NCI-H446 (cell line): ENCODE data around the gene PRAMEF1.
"Not testable (repeated sequence)": the region's sequence is repeated elsewhere in the genome, so short reads cannot be mapped to it uniquely, and the experiment has no call there.

Source experiments
- DNase-seq, 2 experiments: peaks; one replicate each; lab custom pipeline; 2025; lab: John Stamatoyannopoulos, UW

Gene PRAMEF1, protein sequence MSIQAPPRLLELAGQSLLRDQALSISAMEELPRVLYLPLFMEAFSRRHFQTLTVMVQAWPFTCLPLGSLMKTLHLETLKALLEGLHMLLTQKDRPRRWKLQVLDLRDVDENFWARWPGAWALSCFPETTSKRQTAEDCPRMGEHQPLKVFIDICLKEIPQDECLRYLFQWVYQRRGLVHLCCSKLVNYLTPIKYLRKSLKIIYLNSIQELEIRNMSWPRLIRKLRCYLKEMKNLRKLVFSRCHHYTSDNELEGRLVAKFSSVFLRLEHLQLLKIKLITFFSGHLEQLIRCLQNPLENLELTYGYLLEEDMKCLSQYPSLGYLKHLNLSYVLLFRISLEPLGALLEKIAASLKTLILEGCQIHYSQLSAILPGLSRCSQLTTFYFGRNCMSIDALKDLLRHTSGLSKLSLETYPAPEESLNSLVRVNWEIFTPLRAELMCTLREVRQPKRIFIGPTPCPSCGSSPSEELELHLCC

DNA sequence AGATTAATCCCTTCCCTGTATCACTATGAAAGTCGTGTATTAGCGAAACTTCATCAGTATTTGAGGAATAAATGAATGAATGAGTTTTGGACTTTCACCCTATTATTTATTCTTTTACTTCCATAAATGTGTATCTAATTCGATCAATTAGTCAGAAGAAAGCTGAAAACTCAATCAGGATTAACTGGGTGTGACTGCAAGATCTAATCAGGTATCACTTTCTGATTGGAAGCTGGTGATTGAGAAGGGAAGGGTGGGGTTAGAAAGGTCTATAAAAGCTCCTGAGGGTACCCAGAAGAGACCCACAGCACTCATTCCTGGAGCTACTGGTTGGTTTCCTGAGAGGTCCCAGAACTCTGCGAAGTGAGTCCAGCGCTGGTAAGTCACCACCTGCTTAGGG lies at the start of gene PRAMEF1:
TSS of gene PRAMEF1 (plus strand) at position 301 of the 400 bp plus-strand sequence. CDS start 1,831 bp downstream, outside the sequence.
- not testable (repeated sequence) for DNase-seq

DNA sequence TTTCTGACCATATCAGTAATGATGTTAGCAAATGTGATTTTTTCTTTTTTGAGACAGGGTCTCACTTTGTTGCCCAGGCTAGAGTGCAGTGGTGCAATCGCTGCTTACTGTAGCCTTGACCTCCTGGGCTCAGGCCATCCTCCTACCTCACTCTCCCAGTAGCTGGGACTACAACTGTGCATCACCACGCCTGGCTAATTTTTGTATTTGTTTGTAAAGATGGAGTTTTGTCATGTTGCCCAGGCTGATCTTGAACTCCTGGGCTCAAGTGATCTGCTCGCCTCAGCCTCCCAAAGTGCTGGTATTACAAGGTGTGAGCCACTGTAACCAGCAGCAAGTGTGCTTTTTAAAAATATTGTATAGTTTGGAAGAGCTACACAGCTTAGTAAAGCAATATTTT lies 49.3 kb upstream of the PRAMEF1 start:
- DNase-seq, result no peak

DNA sequence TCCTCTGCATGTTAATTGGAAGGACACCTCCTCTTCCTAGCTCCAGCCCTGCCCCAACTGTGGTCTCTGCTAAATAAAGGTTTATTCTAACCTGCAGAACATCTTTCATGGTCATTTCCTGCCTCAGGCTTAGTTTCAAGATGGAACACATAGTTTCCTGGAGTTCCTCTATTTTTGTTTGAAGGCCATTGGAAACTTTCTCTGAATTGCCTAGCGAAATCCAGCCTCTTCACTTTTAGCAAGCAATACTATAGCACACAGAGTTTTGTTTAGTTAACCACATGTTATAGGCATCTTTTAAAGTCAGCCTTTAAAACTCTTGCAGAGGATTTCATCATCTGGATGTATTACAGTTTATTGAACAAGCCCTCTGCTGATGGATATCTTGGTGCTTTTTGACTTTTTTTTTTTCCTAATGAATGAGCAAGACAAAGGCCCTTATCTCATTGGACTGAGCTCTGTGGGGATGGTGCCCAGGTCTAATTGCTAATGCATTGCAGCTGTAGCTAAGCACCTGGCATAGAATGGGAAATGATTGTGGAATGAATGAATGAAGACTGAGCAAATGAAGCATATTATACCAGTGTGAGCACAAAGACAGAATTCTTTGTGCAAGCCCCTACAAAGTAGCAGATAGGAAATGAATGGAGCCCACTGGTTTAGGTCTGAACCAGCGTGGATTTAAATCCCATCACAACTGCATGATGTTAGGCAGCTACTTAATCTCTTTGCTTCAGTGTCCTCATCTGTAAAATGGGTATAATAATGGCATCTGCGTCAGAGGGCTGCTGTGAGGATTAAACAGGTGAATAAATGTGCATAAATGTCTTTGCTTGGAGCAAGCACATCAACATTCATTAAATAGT lies 45.8 kb upstream of the PRAMEF1 start:
- no peak for DNase-seq

DNA sequence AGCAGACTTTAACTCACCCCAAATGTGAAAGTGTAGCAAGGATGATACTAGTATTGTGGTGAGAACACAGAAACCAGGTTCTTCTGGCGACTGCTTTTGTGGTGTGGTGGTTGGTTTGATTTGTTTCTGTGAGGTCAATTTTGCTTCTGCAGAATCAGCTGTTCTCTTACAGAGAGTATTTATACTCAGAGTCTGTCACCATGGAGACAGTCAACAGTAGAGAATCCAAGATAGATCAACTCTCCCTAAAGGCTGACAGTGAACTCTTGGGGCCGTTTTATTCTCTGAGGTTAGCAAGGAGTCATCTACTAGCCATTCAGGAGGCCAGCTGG lies 45.2 kb upstream of the PRAMEF1 start, which contains the start of gene CFAP107:
TSS of gene CFAP107 (plus strand) at position 209 of the 332 bp plus-strand sequence. CDS start 231 bp downstream, outside the sequence.
- no peak for DNase-seq

DNA sequence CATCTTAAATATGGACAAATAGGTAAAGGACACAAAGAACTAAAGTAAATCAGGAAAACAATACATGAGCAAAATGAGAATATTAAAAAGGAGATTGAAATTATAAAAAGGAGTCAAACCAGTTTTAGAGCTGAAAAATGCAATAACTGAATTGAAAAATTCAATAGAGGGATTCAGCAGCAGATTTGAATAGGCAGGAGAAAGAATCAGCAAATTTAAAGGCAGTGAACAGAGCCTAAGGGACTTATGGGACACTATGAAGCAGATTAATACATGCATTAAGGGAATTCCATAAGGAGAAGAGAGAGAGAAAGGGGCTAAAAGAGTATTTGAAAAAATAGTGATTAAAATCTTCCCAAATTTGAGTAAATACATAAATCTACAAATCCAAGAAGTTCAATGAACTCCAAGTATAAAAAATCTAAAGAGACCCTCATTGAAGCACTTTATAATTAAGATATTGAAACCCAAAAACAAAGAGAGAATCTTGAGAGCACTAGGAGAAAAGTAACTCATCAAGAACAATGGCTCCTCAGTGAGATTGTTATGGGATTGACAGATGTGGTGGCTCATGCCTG lies 42.3 kb upstream of the PRAMEF1 start:
- no peak for DNase-seq

DNA sequence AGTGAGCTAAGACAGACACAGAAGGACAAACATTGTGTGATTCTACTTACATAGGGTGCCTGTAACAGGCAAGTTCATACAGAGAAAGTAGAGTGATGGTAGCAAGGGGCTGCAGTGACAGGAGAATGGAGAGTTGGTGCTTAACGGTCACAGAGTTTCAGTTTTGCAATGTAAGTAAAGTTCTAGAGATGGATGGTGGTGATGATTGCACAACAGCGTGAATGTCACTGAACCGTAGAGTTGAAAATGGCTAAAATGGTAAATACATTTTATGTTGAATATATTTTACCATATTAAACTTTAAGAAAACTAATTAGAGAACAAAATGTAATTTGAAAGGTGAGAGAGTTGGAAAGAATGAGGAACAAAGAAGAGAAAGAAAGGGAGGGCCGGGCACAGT lies 36.5 kb upstream of the PRAMEF1 start:
- DNase-seq, result no peak

DNA sequence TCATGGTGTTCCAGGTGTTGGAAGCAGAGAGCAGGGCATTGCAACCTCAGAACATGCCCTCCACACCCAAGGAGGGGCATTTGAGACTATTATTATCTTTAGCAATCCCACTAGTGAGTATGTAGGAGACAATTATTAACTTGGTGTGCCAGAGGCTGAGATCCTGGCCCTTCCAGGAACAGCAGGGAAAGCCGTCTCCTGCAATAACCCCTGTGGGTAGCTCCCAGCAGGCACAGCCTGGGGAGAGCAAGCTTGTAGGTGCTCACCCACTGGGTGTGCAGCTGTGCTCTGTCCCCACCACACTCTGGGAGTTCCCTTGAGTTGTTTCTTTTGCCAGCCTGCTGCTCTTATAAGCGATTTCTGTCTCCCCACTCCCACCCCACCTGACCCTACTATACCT lies 34.9 kb upstream of the PRAMEF1 start:
- no peak for DNase-seq

DNA sequence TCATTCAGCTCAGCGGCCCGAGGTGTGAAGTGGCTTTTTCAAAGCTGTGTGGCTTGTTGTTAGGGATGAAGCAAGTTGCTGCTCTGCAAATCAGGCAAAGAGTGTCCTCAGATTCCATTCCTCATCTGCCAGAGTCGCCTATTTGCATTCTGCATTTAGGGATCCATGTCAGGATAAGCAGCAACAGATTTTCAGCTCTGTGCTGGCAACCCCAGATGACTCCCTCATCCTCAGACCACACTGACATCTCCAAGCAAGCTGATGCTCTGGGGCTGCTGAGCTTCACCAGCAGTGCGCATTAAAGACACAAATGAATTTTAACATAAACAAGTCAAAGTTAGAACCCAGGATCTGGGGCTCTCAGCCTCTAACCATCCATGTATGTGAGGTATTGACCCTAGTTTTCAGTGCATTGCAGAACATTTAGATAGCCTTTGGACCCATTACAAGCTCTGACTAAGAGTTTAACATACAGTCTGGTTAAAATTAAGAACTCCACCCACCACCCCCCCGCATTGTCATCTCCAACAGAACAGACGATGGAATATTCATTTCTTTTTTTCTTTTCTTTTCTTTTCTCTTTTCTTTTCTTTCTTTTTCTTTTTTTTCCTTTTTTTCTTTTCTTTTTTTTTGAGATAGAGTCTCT lies 34.3 kb upstream of the PRAMEF1 start:
- no peak for DNase-seq

DNA sequence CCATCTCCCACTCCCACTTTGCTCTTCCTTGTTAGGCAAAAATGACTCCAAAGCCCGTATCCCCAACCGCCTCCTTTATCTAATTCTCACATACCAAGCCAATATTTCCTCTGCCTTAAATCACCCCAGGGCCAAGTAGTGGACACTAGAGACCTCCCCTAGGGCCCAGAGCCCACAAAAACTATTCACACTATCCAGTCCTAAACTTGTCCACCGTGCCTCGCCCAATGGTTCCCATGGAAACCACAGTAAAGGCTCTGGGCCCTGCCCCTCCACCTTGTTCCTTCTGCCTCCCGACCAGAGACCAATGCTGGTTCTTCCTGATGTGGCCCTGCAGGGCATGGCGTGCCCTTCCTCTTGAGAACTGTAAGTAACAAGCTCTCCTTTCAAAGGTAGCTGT lies 33.4 kb upstream of the PRAMEF1 start:
- DNase-seq, result no peak

DNA sequence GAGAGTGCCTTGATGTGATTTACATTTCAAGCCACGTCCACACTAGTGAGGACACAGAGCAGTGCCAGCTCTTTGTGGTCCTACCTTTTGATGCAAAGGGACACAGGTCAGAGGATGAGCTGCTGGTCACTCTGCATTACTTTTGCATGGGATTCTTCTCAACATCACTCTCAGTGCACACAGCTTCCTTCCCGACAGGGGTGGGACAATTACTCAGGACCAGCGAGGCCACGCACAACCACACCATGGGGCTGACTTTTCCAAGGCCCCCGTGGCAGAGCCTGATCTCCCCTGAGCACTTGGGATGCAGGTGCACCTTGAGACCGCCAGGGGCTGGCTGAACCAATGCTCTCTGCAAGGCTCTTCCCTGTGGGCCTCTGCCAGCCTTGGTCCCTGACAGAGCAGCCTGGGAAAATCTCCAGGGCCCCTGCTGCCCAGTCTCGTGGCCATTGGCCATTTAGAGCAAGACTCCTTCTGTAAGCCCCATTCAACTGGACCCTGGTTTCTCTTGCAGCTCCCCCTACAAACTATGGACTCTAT lies 30.9 kb upstream of the PRAMEF1 start:
- no peak for DNase-seq

DNA sequence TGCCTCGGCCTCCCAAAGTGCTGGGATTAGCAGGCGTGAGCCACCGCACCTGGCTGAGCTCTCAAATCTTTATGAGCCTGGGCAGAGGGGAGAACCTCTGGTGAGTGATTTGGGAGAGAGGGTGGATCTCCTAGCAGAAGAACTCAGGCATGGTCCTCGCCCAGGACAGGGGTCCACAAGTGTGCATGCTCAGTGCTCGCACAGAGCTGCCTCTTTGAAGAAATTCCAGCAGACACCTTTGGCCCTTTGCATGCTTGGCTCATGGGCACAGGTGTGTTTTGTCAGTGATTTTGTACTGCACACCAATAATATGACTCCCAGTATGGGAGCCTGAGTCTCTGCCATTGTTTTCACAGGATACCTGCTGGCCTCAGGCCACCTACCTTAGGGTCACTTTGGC lies 29.4 kb upstream of the PRAMEF1 start:
- DNase-seq, result no peak

DNA sequence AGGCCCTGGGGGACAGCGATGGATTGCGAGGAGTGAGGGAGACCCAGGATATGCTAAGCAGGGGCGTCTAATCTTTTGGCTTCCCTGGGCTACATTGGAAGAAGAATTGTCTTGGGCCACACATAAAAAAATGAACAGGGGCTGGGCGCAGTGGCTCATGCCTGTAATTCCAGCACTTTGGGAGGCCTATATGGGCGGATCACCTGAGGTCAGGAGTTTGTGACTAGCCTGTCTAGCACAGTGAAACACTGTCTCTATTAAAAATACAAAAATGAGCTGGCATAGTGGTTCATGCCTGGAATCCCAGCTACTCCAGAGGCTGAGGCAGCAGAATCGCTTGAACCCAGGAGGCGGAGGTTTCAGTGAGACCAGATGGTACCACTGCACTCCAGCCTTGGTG lies 28.4 kb upstream of the PRAMEF1 start:
- DNase-seq, result no peak

DNA sequence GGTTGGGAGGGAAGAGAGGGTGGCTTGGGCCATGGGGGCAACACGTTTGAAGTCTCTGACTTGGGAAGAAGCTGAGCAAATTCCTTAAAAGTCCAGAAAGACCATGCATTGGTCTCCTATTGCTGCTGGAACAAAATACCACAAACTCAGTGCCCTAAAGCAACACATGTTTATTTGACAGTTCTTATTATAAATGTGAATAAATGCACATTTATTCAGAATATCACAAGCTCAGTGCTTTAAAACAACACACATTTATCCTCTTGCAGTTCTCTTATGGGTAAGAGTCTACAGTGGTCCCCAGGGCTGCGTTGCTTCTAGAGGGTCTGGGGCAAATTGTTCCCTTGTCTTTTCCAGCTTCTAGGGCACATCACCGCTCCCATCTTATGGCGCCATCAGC lies 27.7 kb upstream of the PRAMEF1 start:
- no peak for DNase-seq

DNA sequence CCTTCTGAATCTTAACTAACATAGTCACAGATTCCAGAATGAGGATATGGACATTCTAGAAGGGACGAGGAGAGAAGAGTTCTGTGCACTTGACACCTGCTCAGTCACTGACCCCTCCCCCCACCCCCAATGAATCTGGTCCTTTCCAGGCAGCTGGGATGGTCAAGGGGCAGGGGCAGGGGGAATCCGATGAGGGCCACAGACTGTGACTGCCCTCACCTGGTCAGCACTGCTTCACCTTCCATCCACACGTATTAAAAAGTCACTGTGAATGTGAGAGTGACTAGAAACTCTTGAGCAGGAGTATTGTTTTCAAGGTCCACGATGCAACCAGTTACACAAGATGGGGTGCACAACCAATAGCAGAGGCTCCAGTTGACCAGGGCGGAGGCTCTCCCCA lies 27.2 kb upstream of the PRAMEF1 start:
- no peak for DNase-seq

DNA sequence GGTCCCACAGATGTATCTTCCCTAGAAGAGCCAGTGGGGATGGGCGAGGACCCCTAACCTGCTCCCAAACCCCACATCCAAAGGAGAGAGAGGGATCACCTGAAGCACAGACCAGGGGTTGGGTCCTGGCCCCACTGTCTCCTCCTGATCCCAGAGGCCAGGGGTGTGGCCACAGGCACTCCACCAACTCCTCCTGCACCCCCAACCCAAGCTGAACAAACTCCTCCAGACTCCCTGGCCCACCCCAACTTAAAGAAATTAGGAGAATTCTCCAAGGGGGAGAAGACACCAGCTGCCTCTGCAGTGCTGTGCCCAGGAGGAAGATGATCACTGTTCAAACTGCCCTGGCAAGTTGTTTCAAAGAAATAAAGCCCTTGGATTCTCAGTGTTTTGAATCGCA lies 22.2 kb upstream of the PRAMEF1 start:
- no peak for DNase-seq

DNA sequence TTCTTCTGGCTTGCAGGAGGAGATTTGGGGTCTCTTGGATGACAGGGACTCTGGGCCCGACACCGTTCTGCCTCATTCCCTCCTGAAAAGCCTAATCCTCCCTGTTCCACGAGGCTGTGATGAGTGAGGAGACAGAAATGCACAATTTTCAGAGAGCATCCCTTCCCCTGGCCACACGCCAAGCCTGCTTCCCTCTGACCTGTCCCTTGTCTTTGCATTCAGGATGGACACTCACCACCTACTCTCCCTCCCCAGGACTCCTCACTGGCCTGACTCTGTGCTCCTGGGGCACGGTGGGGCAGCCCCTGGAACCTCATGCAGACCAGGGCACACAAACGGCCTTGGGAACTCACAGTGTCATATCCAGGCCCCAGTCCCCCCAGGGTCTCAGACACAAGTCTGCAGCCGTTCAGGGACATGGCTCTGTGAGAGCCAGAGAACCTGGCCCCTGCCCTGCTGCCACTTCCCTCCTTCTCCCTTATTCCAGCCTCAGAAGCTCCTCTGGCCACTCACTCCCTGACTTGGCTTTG lies 21.2 kb upstream of the PRAMEF1 start:
- no peak for DNase-seq

DNA sequence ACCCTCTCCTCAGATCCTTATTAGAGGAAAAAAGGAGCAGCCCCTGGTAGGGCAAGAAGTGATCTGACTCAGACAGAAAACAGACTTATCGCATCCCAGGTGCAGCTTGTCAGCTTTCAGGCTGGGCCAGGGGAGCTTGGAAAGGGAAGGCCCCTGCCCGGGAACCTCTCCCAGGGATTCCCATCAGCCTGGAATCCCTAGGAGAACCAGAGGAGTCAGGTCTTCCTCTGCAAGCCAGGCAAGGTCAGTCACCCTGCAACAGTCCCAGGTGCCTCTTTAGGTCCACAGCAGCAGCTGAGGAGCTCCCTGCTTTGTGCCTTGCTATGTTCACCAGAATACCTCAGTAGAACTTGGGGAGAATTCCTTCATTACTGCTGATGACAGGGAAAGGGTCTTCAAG lies 20.6 kb upstream of the PRAMEF1 start:
- no peak for DNase-seq

DNA sequence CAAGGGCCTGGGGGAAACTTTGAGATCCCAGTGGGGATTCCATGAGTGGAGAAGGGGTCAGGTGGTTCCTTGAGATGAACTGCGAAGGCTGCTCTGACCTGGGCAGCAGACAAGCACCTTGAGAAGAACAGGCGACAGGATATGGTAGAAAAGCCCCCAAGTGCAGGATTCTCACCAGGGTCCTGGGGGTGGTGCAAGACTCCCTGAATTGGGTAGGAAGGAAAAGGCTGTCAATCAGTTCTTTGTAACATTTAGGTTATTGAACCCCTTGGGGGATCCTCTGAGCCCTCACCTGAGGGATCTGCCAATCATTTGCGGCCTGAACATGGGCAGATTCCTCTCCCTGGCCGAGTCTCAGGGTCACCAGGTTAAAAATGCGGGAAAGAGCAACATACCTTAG lies 20.0 kb upstream of the PRAMEF1 start:
- no peak for DNase-seq

DNA sequence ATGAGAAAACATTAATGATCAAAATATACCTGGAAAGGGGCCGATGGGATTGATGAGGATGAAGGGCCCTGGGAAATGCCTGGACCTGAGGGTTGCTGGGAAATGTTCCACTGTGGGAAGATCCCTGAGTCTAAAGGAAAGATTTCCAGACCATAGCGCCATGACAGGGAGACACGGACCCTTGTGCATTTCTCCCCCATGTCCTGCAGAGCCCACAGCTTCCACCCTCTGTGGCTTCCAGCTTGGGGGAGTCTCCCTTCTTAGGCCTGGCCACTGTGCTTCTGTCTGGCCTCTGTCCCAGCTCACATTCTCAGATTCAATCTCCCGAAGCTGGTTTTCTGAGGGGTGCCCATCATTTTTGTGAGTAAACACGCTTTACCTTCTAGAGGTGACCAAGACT lies 18.7 kb upstream of the PRAMEF1 start:
- no peak for DNase-seq

DNA sequence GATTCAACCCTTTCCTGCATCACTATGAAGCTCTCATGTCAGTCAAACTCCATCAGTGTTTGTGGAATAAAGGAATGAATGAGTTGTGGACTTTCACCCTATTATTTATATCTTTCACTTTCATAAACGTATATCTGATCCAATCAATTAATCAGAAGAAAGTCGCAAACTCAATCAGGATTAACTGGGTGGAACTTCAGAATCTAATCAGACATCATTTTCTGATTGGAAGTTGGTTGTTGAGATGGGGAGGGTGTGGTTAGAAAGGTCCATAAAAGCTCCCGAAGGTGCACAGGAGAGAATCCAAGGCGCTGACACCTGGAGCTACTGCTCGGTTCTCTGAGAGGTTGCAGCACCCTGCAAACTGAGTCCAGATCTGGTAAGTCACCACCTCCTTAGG lies 17.8 kb upstream of the PRAMEF1 start, which contains the start of gene PRAMEF12:
TSS of gene PRAMEF12 (plus strand) at position 301 of the 400 bp plus-strand sequence. CDS start 1,130 bp downstream, outside the sequence.
- no peak for DNase-seq

DNA sequence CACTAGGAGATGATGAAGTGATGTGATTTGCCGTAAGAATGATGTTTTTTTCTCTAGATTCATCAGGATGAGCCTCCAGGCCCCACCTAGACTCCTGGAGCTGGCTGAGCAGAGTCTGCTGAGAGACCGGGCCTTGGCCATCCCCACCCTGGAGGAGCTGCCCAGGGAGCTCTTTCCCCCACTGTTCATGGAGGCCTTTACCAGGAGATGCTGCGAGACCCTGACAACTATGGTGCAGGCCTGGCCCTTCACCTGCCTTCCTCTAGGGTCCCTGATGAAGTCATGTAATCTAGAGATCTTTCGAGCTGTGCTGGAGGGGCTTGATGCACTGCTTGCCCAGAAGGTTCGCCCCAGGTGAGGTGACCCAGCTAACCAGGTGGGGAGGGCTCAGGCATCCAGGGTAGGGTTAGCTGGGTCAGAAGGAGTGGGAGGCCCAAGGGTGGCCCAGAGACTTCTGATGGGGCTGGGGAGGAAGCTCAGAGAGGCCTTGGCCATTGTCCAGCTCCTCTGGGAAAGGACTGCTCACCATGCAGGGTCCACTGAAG lies 16.3 kb upstream of the PRAMEF1 start:
- DNase-seq, result no peak
